22Rv1 (cell line): ENCODE data around the gene KIAA0513.

Source experiments
- CTCF ChIP-seq: fragments of 450-650 bp; IDR thresholded peaks from 2 replicates; pipeline ENCODE4 v1.5.1; 2017; ENCODE audit warnings: mild to moderate bottlenecking
- ZFX ChIP-seq: fragments of 450-650 bp; IDR thresholded peaks from 2 replicates; pipeline ENCODE4 v1.6.1; 2017; ENCODE audit warnings: antibody characterized with exemption, borderline replicate concordance

- TF ChIP-seq CTCF = no peak
- no peak for TF ChIP-seq ZFX
These were observed 1.8 kb downstream of the KIAA0513 start for GRCh38 chr16:85029408-85029784.
